B cell (primary cell): Measurements from ENCODE around the gene PPP2R3C.

Experiments used
- EZH2 ChIP-seq: IDR thresholded peaks from 2 replicates; pipeline ENCODE4 v1.6.1; 2012; ENCODE audit warnings: borderline replicate concordance, low read depth, mild to moderate bottlenecking, moderate library complexity, low read length; ENCODE audit not compliant: insufficient read depth, poor library complexity, severe bottlenecking
- TF ChIP-seq, protein P1 (sequence below): fragments of 200-600 bp; IDR thresholded peaks from one replicate; pipeline ENCODE4 v1.8.0; 2022; ENCODE audit warnings: antibody characterized with exemption, mild to moderate bottlenecking

DNA sequence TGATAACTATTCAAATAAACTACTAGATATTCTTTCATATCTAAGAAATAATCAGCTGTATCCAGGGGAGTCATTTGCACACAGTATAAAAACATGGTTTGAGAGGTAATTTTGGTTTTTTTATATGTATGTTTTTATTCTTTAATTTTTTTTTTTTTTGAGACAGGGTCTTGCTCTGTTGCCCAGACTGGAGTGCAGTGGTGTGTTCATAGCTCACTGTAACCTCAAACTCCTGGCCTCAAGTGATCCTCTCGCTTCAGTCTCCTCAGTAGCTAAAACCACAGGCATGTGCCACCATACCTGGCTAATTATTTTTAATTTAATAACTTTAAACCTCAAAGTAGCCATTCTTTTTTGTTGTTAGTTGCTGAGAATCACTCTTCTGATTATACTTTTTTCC, 2.3 kb upstream of the PPP2R3C start:
- TF ChIP-seq, protein P1, sequence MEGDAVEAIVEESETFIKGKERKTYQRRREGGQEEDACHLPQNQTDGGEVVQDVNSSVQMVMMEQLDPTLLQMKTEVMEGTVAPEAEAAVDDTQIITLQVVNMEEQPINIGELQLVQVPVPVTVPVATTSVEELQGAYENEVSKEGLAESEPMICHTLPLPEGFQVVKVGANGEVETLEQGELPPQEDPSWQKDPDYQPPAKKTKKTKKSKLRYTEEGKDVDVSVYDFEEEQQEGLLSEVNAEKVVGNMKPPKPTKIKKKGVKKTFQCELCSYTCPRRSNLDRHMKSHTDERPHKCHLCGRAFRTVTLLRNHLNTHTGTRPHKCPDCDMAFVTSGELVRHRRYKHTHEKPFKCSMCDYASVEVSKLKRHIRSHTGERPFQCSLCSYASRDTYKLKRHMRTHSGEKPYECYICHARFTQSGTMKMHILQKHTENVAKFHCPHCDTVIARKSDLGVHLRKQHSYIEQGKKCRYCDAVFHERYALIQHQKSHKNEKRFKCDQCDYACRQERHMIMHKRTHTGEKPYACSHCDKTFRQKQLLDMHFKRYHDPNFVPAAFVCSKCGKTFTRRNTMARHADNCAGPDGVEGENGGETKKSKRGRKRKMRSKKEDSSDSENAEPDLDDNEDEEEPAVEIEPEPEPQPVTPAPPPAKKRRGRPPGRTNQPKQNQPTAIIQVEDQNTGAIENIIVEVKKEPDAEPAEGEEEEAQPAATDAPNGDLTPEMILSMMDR, result no peak
- TF ChIP-seq EZH2, result no peak
